ENCODE data around the gene CBR1.

Gene CBR1

GRCh38 chr21:36069713-36070583 lies at the start of gene CBR1:
Gene CBR1, plus strand, starts transcription at chr21:36070024. Its CDS starts 92 bp downstream, at chr21:36070116.
- peak; percentile 71 for DNase-seq (ENCODE audit: low read depth)

GRCh38 chr21:36021251-36021837 lies 48.5 kb upstream of the CBR1 start:
- DNase-seq (ENCODE audit: low read depth): no peak

- no peak for DNase-seq (ENCODE audit: low read depth)
Measured at GRCh38 chr21:36022427-36023091, 47.3 kb upstream of the CBR1 start.

DNA sequence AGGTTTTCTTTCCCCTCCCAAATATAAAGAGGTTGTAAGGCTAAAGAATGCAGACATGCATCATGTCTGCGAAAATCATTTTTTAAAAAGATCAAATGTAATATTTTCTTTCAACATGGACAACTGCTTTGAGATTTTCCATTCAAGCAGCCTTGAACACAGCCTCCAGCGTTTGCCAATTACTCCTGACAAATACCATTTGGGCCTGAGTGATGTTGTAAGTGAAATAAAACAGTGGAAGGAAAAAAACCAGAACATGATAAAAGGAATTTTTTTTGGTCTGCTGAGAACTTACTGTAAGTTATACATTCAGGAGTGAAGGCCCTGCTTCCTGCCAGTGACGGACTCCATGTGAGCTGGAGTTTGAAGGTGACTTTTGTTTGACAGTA lies 46.7 kb upstream of the CBR1 start:
- no peak for DNase-seq (ENCODE audit: low read depth)

- DNase-seq (ENCODE audit: low read depth): no peak
Measured at GRCh38 chr21:36024782-36025181, 45.0 kb upstream of the CBR1 start.

DNA sequence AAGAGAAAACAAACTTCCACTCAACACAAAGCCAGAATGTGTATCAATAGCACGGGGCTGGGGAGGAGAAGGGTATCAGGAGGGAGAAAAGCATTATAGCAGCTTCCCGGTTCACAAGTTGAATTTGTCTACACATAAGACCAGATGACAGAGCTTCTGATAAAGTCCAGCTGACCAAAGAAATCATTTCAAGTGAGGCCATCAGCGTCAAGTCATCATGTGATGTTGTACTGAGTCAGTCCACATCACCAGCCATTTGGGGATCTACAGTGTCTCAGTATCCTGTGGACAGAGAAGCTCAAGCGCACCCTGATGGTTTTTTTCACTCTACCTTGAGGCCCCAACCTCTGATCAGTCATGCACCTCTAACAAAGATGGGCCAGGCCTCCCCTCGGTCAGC lies 42.5 kb upstream of the CBR1 start:
- DNase-seq (ENCODE audit: low read depth): no peak

GRCh38 chr21:36028127-36029069 lies 41.4 kb upstream of the CBR1 start:
- peak; percentile 21 for DNase-seq (ENCODE audit: low read depth)

- DNase-seq (ENCODE audit: low read depth): no peak
Measured at GRCh38 chr21:36029309-36029708, 40.5 kb upstream of the CBR1 start.

DNA sequence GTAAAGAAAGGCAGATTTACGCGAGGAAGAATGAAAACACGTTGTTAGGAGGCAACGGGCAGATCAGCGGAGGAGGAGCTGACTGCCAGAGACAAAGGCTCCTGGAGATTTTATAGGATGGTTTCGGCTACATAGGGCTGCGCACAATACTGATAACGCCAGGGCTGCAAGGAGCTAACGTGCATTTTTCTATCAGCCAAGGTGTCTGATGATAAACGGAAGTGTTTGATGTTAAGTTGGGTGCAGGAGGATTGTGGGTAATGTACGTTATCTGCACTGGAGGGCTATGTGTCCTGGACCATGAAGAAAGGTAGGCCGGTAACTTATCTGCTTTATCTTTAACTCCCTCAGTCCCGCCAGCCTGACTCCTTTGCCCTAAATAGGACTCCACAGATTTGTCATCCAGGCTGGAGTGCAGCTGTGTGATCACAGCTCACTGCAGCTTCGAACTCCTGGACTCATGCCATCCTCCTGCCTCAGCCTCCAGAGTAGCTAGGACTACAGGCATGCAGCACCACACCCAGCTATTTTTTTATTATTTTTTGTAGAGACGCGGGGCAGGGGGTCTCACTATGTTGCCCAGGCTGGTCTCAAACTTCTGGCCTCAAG lies 39.1 kb upstream of the CBR1 start:
- no peak for DNase-seq (ENCODE audit: low read depth)

DNA sequence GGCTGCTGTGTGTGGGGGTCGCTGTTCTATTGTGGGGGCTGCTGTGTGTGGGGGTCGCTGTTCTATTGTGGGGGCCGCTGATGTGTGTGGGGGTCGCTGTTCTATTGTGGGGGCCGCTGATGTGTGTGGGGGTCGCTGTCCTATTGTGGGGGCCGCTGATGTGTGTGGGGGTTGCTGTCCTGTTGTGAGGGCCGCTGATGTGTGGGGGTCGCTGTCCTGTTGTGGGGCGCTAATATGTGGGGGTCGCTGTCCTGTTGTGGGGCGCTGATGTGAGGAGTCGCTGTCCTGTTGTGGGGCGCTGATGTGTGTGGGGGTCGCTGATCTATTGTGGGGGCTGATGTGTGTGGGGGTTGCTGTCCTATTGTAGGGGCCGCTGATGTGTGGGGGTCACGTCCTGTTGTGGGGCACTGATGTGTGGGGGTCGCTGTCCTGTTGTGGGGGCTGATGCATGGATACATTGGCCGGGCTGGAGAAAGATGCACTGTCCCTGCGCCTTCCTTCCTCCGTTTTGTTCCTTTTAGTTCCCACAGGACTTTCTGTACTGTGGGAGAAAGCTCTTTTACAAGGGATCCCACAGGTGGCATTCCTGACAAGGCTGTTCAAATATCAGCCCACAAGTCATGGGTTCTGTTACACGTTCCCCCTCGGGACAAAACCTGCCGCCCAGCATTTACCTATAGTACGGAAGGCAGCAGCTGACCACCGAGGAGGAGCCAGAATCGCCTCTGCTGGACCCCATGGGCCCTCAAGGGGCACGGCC lies 37.0 kb upstream of the CBR1 start:
- DNase-seq (ENCODE audit: low read depth): no peak

DNA sequence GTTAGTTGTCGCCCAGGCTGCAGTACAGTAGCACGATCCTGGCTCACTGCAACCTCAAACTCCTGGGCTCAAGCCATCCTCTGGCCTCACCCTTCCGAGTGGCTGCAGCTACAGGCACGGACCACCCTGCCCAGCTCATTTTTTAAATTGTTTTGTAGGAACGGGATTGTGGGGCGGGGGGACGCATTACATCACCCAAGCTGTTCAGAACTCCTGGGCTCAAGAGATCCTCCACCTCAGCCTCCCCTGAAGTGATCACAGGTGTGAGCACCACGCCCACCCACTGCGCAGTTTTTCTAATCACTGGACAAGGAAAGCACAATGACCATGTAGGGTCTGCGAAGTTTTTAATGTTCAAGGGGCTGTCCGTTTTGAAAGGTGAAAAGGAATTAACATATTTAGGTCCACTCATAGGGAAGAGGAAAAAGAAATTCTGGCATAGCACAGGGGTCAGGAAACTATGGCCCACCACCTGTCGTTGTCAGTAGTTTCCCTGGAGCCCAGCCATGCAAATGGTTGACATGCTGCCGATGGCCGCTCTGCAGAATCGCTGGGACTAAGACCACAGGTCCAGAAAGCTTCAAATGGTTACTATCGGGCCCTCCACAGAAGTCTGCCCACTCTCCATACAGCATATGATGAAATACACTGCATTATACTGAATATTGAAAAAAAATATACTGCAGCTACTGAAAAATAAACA lies 35.5 kb upstream of the CBR1 start:
- no peak for DNase-seq (ENCODE audit: low read depth)

- DNase-seq (ENCODE audit: low read depth): no peak
Measured at GRCh38 chr21:36035381-36035791, 34.4 kb upstream of the CBR1 start.

DNA sequence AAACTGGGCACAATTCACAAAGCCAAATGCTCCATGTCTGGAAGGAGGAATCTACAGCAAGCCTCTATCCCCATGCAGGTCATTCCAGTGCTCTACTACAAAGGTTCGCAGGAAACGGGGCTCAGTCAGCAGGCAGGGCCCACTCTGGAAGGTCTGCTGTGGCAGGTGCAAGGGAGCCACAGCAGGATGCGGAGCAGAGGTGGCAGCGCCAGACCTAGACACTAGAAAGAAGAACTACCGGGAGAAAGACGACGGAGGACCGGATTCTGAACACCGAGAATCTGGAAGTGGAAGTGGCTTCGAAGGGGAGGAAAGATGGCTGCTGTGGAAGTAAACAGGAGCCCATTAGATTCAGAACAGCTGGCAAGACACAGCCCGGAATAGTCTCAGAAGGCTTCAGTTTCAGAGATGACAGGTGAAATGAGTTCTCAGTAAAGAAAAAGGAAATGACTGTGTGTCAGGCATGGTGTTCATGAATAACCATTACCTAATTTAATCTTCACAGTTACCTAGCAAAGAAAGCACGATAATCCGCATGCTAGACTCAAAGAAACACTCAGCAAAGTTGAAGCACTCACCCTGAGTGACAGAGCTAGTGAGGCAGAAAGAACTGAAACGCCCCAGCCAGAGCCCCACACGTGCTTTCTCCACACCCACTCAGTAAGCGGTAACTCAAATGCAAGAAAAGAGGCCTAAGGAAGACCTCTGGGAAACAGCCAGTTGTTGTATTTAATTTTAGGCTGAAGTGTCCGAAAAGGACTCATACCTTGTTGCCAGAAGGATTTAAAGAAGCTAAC lies 30.9 kb upstream of the CBR1 start:
- DNase-seq (ENCODE audit: low read depth): no peak

GRCh38 chr21:36039861-36040260 lies 30.0 kb upstream of the CBR1 start:
- DNase-seq (ENCODE audit: low read depth): no peak

DNA sequence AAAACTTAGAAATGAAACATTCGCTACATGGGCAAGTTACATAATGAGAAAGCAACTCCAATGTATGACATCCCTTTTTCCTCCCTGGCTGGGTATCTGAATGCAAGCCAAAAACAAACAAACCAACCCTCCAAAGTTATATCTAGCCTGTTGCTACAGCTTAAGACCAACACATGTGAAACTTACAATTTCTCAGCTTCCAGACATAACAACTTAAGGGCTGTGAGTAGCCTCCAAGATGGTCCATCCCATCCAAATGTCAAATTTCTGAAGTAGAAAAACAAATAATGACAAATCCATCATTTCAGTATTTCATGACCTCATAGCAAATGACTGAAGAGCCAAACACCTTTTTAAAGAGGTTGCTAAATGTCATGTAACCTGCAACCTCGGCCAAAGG lies 29.4 kb upstream of the CBR1 start:
- no peak for DNase-seq (ENCODE audit: low read depth)

DNA sequence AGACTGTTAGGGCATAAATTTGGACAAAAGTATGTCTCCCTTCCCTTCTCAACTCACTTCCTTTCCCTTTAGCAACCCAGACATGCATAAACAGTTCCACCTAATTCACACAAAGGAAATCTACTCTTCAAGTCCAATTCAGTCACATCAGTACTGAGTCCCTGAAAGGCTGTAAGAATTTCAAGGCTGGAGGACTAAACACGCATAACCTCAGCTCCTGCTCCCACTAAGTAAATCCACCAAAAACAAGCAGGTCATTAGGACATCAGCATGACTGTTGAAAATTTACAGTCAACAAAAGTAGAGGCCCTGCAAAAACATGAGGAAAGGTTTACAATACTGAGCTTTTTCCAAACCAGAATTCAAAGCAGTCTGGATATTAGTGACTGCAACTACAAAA lies 27.9 kb upstream of the CBR1 start:
- no peak for DNase-seq (ENCODE audit: low read depth)

DNA sequence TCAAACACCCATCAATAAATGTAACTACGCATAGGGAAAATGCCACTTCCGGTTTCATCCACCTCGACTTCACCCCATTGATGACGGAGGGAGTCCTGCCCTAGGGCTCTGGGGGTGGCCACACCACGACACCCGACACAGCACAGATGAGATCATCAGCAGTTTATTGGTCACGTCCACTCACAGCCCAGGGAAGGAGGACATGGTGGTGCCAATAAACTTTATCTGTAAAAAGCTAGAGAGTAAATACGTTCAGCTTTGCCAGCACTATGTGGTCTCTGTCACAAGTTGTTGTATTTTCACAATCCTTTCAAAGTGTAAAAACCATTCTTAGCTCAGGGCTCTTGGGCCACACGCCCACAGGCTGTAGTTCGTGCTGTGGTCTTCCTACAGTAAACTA lies 25.8 kb upstream of the CBR1 start:
- DNase-seq (ENCODE audit: low read depth): no peak

DNA sequence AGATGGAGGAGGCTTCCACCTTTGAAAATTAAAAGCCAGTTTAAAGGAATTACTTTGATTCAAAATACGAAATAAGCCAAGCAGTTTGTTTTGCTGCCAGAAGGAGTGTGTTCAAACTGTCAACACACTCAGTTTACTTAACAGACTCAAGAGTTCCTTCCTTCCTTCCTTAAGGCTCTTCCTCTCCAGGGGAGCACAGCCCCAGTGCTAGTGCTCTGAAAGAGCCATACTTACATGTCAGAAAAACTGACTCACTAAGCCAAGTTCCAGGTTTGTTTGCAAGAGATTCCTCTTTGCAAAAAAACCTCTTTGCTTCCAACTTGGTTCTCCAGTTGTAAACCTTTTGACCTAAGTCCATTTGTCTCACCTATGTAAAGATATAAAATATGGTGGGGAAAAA lies 23.8 kb upstream of the CBR1 start:
- DNase-seq (ENCODE audit: low read depth): no peak

DNA sequence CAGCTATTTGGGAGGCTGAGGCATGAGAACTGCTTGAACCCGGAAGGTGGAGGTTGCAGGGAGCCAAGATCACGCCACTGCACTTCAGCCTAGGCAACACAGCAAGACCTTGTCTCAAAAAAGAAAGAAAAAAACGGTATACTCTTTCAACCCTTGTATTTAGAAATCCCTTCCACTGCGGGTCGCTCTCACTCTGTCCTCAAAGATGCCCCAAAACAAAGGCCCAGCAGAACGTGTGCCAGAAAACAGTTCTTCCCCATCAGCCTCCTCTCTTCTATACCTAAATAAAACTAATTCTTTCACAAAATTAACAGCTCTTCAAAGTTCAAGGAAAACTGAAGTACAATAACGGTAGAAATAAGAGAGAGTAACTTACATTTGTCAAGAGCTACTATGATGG lies 22.7 kb upstream of the CBR1 start:
- no peak for DNase-seq (ENCODE audit: low read depth)

All from T-helper 22 cell (primary cell).